ENCODE measurements around the gene CREB3L1. TPM values are rescaled to one million over a fixed set of nuclear protein-coding genes. Genes with fewer than 3 reads are reported as not detected.
"Not testable (repeated sequence)": the region's sequence is repeated elsewhere in the genome, so short reads cannot be mapped to it uniquely, and the experiment has no call there.

The CREB3L1 gene
- total and polyA plus RNA-seq, 4 experiments from 2014 or later: not detected

GRCh38 chr11:46254133-46254491 is 23.4 kb upstream of the CREB3L1 start:
- intact Hi-C loops (cut with micrococcal nuclease): no loop called here
- Mint-ChIP-seq H3K4me1 (no peaks in the 10 kb centered on the region), H3K9me3 (no peaks in the 10 kb centered on the region), H3K4me3 (no peak overlapping the region), H3K27me3 (peaks cover 0 to 2% of the 10 kb centered on the region in 2 donors), H3K27ac (no peak overlapping the region), H3K36me3 (no peaks in the 10 kb centered on the region)
- Histone ChIP-seq H3K27me3 (ENCODE audit: insufficient read depth, low read length) (no peaks in the 10 kb centered on the region), H3K4me3 (ENCODE audit: low read length in 2 of 2) (no peak overlapping the region), H3K27ac (ENCODE audit: low read depth, low read length) (no peak overlapping the region), H3K9me3 (ENCODE audit: control insufficient read depth in 1 of 2, low read length in 2 of 2) (no peaks in the 10 kb centered on the region), H3K4me1 (ENCODE audit: insufficient read depth, low read length) (no peaks in the 10 kb centered on the region), H3K36me3 (ENCODE audit: insufficient read depth, low read length) (no peaks in the 10 kb centered on the region)
- ChIA-PET POLR2A (ENCODE audit: partially characterized antibody) (no interaction called here), CTCF (ENCODE audit: partially characterized antibody) (no interaction called here)
- no peak for DNase-seq

- H3K4me1 ChIP-seq (ENCODE audit: insufficient read depth, low read length): no peaks in the 10 kb centered on the region
- H3K9me3 Mint-ChIP-seq: no peaks in the 10 kb centered on the region
- no peak overlapping the region for H3K4me3 ChIP-seq (ENCODE audit: low read length in 2 of 2)
- ChIA-PET POLR2A (ENCODE audit: partially characterized antibody) (no interaction called here), CTCF (ENCODE audit: partially characterized antibody) (no interaction called here)
- no peaks in the 10 kb centered on the region for H3K36me3 Mint-ChIP-seq
- H3K27ac Mint-ChIP-seq: no peak overlapping the region
- H3K27me3 Mint-ChIP-seq: peaks cover 0 to 2% of the 10 kb centered on the region in 2 donors
- intact Hi-C loops (cut with micrococcal nuclease): no loop called here
- no peaks in the 10 kb centered on the region for H3K27me3 ChIP-seq (ENCODE audit: insufficient read depth, low read length)
- DNase-seq: no peak
- H3K36me3 ChIP-seq (ENCODE audit: insufficient read depth, low read length): no peaks in the 10 kb centered on the region
- no peaks in the 10 kb centered on the region for H3K9me3 ChIP-seq (ENCODE audit: control insufficient read depth in 1 of 2, low read length in 2 of 2)
- no peak overlapping the region for H3K27ac ChIP-seq (ENCODE audit: low read depth, low read length)
- H3K4me1 Mint-ChIP-seq: no peaks in the 10 kb centered on the region
- no peak overlapping the region for H3K4me3 Mint-ChIP-seq
These were observed 20.9 kb upstream of the CREB3L1 start for GRCh38 chr11:46256540-46257001.

- CTCF ChIA-PET (ENCODE audit: partially characterized antibody); H3K27ac Mint-ChIP-seq; intact Hi-C loops (cut with micrococcal nuclease): not testable (repeated sequence)
These were observed 18.1 kb upstream of the CREB3L1 start for GRCh38 chr11:46259347-46259746.

GRCh38 chr11:46259971-46260560 is 17.4 kb upstream of the CREB3L1 start:
- Histone ChIP-seq H3K4me1 (ENCODE audit: insufficient read depth, low read length) (no peaks in the 10 kb centered on the region), H3K9me3 (ENCODE audit: control insufficient read depth in 1 of 2, low read length in 2 of 2) (no peaks in the 10 kb centered on the region), H3K27me3 (ENCODE audit: insufficient read depth, low read length) (no peaks in the 10 kb centered on the region), H3K27ac (ENCODE audit: low read depth, low read length) (no peak overlapping the region), H3K4me3 (ENCODE audit: low read length in 2 of 2) (no peak overlapping the region), H3K36me3 (ENCODE audit: insufficient read depth, low read length) (no peaks in the 10 kb centered on the region)
- H3K9me3 Mint-ChIP-seq: no peaks in the 10 kb centered on the region
- no peak overlapping the region for H3K4me3 Mint-ChIP-seq
- peaks cover 2 to 4% of the 10 kb centered on the region in 2 donors for H3K27me3 Mint-ChIP-seq
- H3K4me1 Mint-ChIP-seq: no peaks in the 10 kb centered on the region
- no peak overlapping the region for H3K27ac Mint-ChIP-seq
- H3K36me3 Mint-ChIP-seq: peaks cover 0 to 3% of the 10 kb centered on the region in 2 donors
- intact Hi-C loops (cut with micrococcal nuclease): no loop called here
- DNase-seq: no peak
- POLR2A ChIA-PET (ENCODE audit: partially characterized antibody): no interaction called here
- CTCF ChIA-PET (ENCODE audit: partially characterized antibody): no interaction called here

More at GRCh38 chr11:46259347-46259746, 18.1 kb upstream of the CREB3L1 start:
- H3K27me3 ChIP-seq (ENCODE audit: insufficient read depth, low read length); POLR2A ChIA-PET (ENCODE audit: partially characterized antibody); H3K4me1 ChIP-seq (ENCODE audit: insufficient read depth, low read length); H3K27me3 Mint-ChIP-seq; H3K36me3 Mint-ChIP-seq; H3K9me3 Mint-ChIP-seq; H3K27ac ChIP-seq (ENCODE audit: low read depth, low read length); H3K9me3 ChIP-seq (ENCODE audit: control insufficient read depth in 1 of 2, low read length in 2 of 2); H3K4me1 Mint-ChIP-seq; H3K4me3 ChIP-seq (ENCODE audit: low read length in 2 of 2); H3K36me3 ChIP-seq (ENCODE audit: insufficient read depth, low read length); H3K4me3 Mint-ChIP-seq; DNase-seq: not testable (repeated sequence)

- H3K27me3 Mint-ChIP-seq: peaks cover 4% of the 10 kb centered on the region in 2 donors
- no peaks in the 10 kb centered on the region for H3K36me3 ChIP-seq (ENCODE audit: insufficient read depth, low read length)
- no peak overlapping the region for H3K27ac ChIP-seq (ENCODE audit: low read depth, low read length)
- intact Hi-C loops (cut with micrococcal nuclease): no loop called here
- peak overlapping the region in 1 of 7 donors; percentile 48 for H3K27ac Mint-ChIP-seq
- H3K4me1 ChIP-seq (ENCODE audit: insufficient read depth, low read length): no peaks in the 10 kb centered on the region
- peaks cover 0 to 3% of the 10 kb centered on the region in 2 donors for H3K36me3 Mint-ChIP-seq
- no peaks in the 10 kb centered on the region for H3K4me1 Mint-ChIP-seq
- ChIA-PET CTCF (ENCODE audit: partially characterized antibody) (no interaction called here), POLR2A (ENCODE audit: partially characterized antibody) (no interaction called here)
- H3K4me3 ChIP-seq (ENCODE audit: low read length in 2 of 2): no peak overlapping the region
- no peak for DNase-seq
- H3K27me3 ChIP-seq (ENCODE audit: insufficient read depth, low read length): no peaks in the 10 kb centered on the region
- peaks cover 0 to 1% (median 0%) of the 10 kb centered on the region in 8 donors for H3K9me3 Mint-ChIP-seq
- H3K4me3 Mint-ChIP-seq: no peak overlapping the region
- H3K9me3 ChIP-seq (ENCODE audit: control insufficient read depth in 1 of 2, low read length in 2 of 2): no peaks in the 10 kb centered on the region
These were observed 14.3 kb upstream of the CREB3L1 start for GRCh38 chr11:46263120-46263519.

- Histone ChIP-seq H3K4me3 (ENCODE audit: low read length in 2 of 2) (no peak overlapping the region), H3K4me1 (ENCODE audit: insufficient read depth, low read length) (no peaks in the 10 kb centered on the region), H3K9me3 (ENCODE audit: control insufficient read depth in 1 of 2, low read length in 2 of 2) (no peaks in the 10 kb centered on the region), H3K27ac (ENCODE audit: low read depth, low read length) (no peak overlapping the region), H3K27me3 (ENCODE audit: insufficient read depth, low read length) (no peaks in the 10 kb centered on the region), H3K36me3 (ENCODE audit: insufficient read depth, low read length) (no peaks in the 10 kb centered on the region)
- Mint-ChIP-seq H3K27ac (no peak overlapping the region), H3K4me3 (no peak overlapping the region), H3K4me1 (no peaks in the 10 kb centered on the region), H3K36me3 (peaks cover 0 to 3% of the 10 kb centered on the region in 2 donors), H3K9me3 (peaks cover 0 to 1% (median 0%) of the 10 kb centered on the region in 8 donors), H3K27me3 (peaks cover 4% of the 10 kb centered on the region in 2 donors)
- ChIA-PET POLR2A (ENCODE audit: partially characterized antibody) (no interaction called here), CTCF (ENCODE audit: partially characterized antibody) (interaction anchor here (0.7 kb wide), 3 partner anchors 24 to 270 kb away, joined by 3 read pairs; no protein-coding TSS in a partner anchor)
- no peak for DNase-seq
- intact Hi-C loops (cut with micrococcal nuclease): no loop called here
These were observed 13.4 kb upstream of the CREB3L1 start for GRCh38 chr11:46264030-46264429.

- ChIA-PET POLR2A (ENCODE audit: partially characterized antibody) (no interaction called here), CTCF (ENCODE audit: partially characterized antibody) (no interaction called here)
- Mint-ChIP-seq H3K27me3 (peaks cover 4% of the 10 kb centered on the region in 2 donors), H3K9me3 (peaks cover 0 to 1% (median 0%) of the 10 kb centered on the region in 8 donors), H3K27ac (no peak overlapping the region), H3K4me1 (no peaks in the 10 kb centered on the region), H3K4me3 (no peak overlapping the region), H3K36me3 (peaks cover 0 to 3% of the 10 kb centered on the region in 2 donors)
- Histone ChIP-seq H3K4me3 (ENCODE audit: low read length in 2 of 2) (no peak overlapping the region), H3K27ac (ENCODE audit: low read depth, low read length) (no peak overlapping the region), H3K9me3 (ENCODE audit: control insufficient read depth in 1 of 2, low read length in 2 of 2) (no peaks in the 10 kb centered on the region), H3K4me1 (ENCODE audit: insufficient read depth, low read length) (no peaks in the 10 kb centered on the region), H3K36me3 (ENCODE audit: insufficient read depth, low read length) (no peaks in the 10 kb centered on the region), H3K27me3 (ENCODE audit: insufficient read depth, low read length) (no peaks in the 10 kb centered on the region)
- no peak for DNase-seq
- intact Hi-C loops (cut with micrococcal nuclease): no loop called here
These were observed 12.5 kb upstream of the CREB3L1 start for GRCh38 chr11:46264976-46265375.

GRCh38 chr11:46265764-46266163 is 11.7 kb upstream of the CREB3L1 start:
- no peak overlapping the region for H3K27ac ChIP-seq (ENCODE audit: low read depth, low read length)
- intact Hi-C loops (cut with micrococcal nuclease): no loop called here
- Mint-ChIP-seq H3K36me3 (peaks cover 0 to 3% of the 10 kb centered on the region in 2 donors), H3K27me3 (peaks cover 4% of the 10 kb centered on the region in 2 donors), H3K4me1 (no peaks in the 10 kb centered on the region), H3K4me3 (no peak overlapping the region), H3K27ac (no peak overlapping the region), H3K9me3 (peaks cover 0 to 1% (median 0%) of the 10 kb centered on the region in 8 donors)
- no peak overlapping the region for H3K4me3 ChIP-seq (ENCODE audit: low read length in 2 of 2)
- POLR2A ChIA-PET (ENCODE audit: partially characterized antibody): no interaction called here
- no peaks in the 10 kb centered on the region for H3K27me3 ChIP-seq (ENCODE audit: insufficient read depth, low read length)
- H3K9me3 ChIP-seq (ENCODE audit: control insufficient read depth in 1 of 2, low read length in 2 of 2): no peaks in the 10 kb centered on the region
- no peaks in the 10 kb centered on the region for H3K4me1 ChIP-seq (ENCODE audit: insufficient read depth, low read length)
- no peaks in the 10 kb centered on the region for H3K36me3 ChIP-seq (ENCODE audit: insufficient read depth, low read length)
- CTCF ChIA-PET (ENCODE audit: partially characterized antibody): no interaction called here
- no peak for DNase-seq

All from CD4-positive, alpha-beta memory T cell (primary cell).